ENCODE measurements around the gene ITCH. TPM values are rescaled to one million over a fixed set of nuclear protein-coding genes. Genes with fewer than 3 reads are reported as not detected.

ITCH gene
- total RNA-seq, 1 experiment from 2014 or later: 78.8 TPM

DNA sequence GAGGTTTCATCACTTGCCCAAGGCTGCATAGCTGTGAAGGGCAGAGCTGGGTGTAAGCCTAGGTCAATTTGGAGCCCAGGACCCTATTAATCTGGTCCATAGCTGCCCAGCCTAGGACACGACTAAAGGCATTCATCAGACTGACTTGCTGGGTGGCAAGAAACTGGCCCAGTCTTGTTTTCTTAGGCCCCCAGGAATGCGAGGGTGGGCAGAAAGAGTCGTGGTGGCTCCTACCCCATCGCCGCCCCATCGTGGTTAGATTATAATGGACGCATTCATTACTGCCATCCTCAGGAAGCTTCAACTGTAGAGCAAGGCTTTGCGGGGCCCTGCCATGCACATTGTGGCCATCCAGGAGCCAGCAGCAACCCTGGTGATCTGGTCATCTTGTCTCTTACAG lies 169.2 kb downstream of the ITCH start:
- DNase-seq (ENCODE audit: low read depth, low spot score) (no peak), ATAC-seq (no peak)
- no peaks in the 10 kb centered on the region for H3K9me3 ChIP-seq (ENCODE audit: control insufficient read depth in 1 of 2, insufficient read depth in 1 of 2, low read depth in 1 of 2, low read length in 2 of 2)
- CTCF ChIA-PET: no interaction called here
- no TSS peak for BruUV-seq (replicated peaks)
- no peak overlapping the region for H2AFZ ChIP-seq (ENCODE audit: low read depth, low read length, poor library complexity, severe bottlenecking)
- no peaks in the 10 kb centered on the region for H3K9me2 ChIP-seq (ENCODE audit: insufficient read depth)
- TF ChIP-seq EZH2 (IDR thresholded peaks at IDR 0.05) (no peak), YY1 (IDR thresholded peaks at IDR 0.05; ENCODE audit: extremely low read depth, insufficient replicate concordance, low read depth, low read length) (no peak), FOSL1 (IDR thresholded peaks at IDR 0.05; ENCODE audit: low read depth) (no peak), ELF1 (IDR thresholded peaks at IDR 0.05; ENCODE audit: borderline replicate concordance, low read depth) (no peak), POLR2A (IDR thresholded peaks at IDR 0.05; ENCODE audit: borderline replicate concordance, extremely low read depth, insufficient read depth, insufficient read length) (no peak), RAD21 (IDR thresholded peaks at IDR 0.05; ENCODE audit: low read depth) (no peak), ZNF274 (IDR thresholded peaks at IDR 0.05; ENCODE audit: low read depth, low read length) (no peak), SIN3A (IDR thresholded peaks at IDR 0.05; ENCODE audit: low read depth) (no peak), EZH2phosphoT487 (IDR thresholded peaks at IDR 0.05; ENCODE audit: borderline replicate concordance) (no peak), SRF (IDR thresholded peaks at IDR 0.05; ENCODE audit: low read depth) (no peak), SP1 (IDR thresholded peaks at IDR 0.05; ENCODE audit: low read depth) (no peak), CEBPB (IDR thresholded peaks at IDR 0.05; ENCODE audit: low read depth) (no peak), POLR2AphosphoS5 (IDR thresholded peaks at IDR 0.05; ENCODE audit: low read depth, low read length) (no peak), ZFX (IDR thresholded peaks at IDR 0.05) (no peak), EGR1 (IDR thresholded peaks at IDR 0.05; ENCODE audit: low read depth) (no peak)
- TF ChIP-seq, protein P1, sequence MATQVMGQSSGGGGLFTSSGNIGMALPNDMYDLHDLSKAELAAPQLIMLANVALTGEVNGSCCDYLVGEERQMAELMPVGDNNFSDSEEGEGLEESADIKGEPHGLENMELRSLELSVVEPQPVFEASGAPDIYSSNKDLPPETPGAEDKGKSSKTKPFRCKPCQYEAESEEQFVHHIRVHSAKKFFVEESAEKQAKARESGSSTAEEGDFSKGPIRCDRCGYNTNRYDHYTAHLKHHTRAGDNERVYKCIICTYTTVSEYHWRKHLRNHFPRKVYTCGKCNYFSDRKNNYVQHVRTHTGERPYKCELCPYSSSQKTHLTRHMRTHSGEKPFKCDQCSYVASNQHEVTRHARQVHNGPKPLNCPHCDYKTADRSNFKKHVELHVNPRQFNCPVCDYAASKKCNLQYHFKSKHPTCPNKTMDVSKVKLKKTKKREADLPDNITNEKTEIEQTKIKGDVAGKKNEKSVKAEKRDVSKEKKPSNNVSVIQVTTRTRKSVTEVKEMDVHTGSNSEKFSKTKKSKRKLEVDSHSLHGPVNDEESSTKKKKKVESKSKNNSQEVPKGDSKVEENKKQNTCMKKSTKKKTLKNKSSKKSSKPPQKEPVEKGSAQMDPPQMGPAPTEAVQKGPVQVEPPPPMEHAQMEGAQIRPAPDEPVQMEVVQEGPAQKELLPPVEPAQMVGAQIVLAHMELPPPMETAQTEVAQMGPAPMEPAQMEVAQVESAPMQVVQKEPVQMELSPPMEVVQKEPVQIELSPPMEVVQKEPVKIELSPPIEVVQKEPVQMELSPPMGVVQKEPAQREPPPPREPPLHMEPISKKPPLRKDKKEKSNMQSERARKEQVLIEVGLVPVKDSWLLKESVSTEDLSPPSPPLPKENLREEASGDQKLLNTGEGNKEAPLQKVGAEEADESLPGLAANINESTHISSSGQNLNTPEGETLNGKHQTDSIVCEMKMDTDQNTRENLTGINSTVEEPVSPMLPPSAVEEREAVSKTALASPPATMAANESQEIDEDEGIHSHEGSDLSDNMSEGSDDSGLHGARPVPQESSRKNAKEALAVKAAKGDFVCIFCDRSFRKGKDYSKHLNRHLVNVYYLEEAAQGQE (IDR thresholded peaks at IDR 0.05; ENCODE audit: low read depth): no peak
- TF ChIP-seq, protein P2, sequence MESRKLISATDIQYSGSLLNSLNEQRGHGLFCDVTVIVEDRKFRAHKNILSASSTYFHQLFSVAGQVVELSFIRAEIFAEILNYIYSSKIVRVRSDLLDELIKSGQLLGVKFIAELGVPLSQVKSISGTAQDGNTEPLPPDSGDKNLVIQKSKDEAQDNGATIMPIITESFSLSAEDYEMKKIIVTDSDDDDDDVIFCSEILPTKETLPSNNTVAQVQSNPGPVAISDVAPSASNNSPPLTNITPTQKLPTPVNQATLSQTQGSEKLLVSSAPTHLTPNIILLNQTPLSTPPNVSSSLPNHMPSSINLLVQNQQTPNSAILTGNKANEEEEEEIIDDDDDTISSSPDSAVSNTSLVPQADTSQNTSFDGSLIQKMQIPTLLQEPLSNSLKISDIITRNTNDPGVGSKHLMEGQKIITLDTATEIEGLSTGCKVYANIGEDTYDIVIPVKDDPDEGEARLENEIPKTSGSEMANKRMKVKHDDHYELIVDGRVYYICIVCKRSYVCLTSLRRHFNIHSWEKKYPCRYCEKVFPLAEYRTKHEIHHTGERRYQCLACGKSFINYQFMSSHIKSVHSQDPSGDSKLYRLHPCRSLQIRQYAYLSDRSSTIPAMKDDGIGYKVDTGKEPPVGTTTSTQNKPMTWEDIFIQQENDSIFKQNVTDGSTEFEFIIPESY (IDR thresholded peaks at IDR 0.05; ENCODE audit: extremely low read depth, insufficient replicate concordance, low read length): no peak
- TF ChIP-seq, protein P3, sequence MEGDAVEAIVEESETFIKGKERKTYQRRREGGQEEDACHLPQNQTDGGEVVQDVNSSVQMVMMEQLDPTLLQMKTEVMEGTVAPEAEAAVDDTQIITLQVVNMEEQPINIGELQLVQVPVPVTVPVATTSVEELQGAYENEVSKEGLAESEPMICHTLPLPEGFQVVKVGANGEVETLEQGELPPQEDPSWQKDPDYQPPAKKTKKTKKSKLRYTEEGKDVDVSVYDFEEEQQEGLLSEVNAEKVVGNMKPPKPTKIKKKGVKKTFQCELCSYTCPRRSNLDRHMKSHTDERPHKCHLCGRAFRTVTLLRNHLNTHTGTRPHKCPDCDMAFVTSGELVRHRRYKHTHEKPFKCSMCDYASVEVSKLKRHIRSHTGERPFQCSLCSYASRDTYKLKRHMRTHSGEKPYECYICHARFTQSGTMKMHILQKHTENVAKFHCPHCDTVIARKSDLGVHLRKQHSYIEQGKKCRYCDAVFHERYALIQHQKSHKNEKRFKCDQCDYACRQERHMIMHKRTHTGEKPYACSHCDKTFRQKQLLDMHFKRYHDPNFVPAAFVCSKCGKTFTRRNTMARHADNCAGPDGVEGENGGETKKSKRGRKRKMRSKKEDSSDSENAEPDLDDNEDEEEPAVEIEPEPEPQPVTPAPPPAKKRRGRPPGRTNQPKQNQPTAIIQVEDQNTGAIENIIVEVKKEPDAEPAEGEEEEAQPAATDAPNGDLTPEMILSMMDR (IDR thresholded peaks at IDR 0.05 in 2 of 3, conservative IDR thresholded peaks at IDR 0.05 in 1 of 3; ENCODE audit: borderline replicate concordance in 1 of 3, insufficient read depth in 1 of 3, low read depth in 2 of 3, low read length in 2 of 3): no peak
- TF ChIP-seq, protein P4, sequence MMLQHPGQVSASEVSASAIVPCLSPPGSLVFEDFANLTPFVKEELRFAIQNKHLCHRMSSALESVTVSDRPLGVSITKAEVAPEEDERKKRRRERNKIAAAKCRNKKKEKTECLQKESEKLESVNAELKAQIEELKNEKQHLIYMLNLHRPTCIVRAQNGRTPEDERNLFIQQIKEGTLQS (IDR thresholded peaks at IDR 0.05): no peak
- POLR2A ChIA-PET: no interaction called here
- no peaks in the 10 kb centered on the region for H3K27me3 ChIP-seq (ENCODE audit: insufficient read depth, low read length)
- intact Hi-C loops (cut with micrococcal nuclease): no loop called here
- no peaks in the 10 kb centered on the region for H3K4me1 ChIP-seq (ENCODE audit: control insufficient read depth in 1 of 2, insufficient read depth in 2 of 2, low read length in 2 of 2)
- H3K27ac ChIP-seq (ENCODE audit: low read depth, low read length): no peak overlapping the region
- H3K36me3 ChIP-seq (ENCODE audit: control insufficient read depth in 1 of 2, insufficient read depth in 2 of 2, low read length in 2 of 2): peaks cover 17 to 52% of the 10 kb centered on the region in 2 experiments
- H3K79me2 ChIP-seq (ENCODE audit: insufficient read depth, low read length): peaks cover 19% of the 10 kb centered on the region; the same call in 1 of the 2 replicates
- H4K20me1 ChIP-seq (ENCODE audit: insufficient read depth): no peaks in the 10 kb centered on the region
- no peak overlapping the region for H3K9ac ChIP-seq (ENCODE audit: low read length)
- RAD21 ChIA-PET (ENCODE audit: low non-redundant PET in 1 of 2, low total read pairs in 2 of 2, uncharacterized antibody in 2 of 2, unreplicated experiment in 2 of 2): no interaction called here
- H3K4me2 ChIP-seq (ENCODE audit: low read length): no peak overlapping the region
- H3K4me3 ChIP-seq (replicated peaks in 1 of 2; ENCODE audit: low read depth in 1 of 2, low read length in 2 of 2): no peak overlapping the region
